WTC11 (cell line): ENCODE measurements around the gene CPT1A. TPM values are rescaled to one million over a fixed set of nuclear protein-coding genes. Genes with fewer than 3 reads are reported as not detected.

ENCODE experiments used
- ATAC-seq: fragments of 200-7000 bp; cut with Tn5 transposase; 2 replicates; pipeline ENCODE4 v1.10.0; 2021; ENCODE audit warnings: mild to moderate bottlenecking, moderate library complexity
- CTCF ChIA-PET: fragments of 300-600 bp; sonication (Branson Sonifier 250); formaldehyde crosslinking; loops from one replicate; lab custom pipeline; 2021; ENCODE audit warnings: antibody characterized with exemption; lab: Charles Lee
- POLR2A ChIA-PET: fragments of 350-600 bp; sonication (Branson Sonifier 250); formaldehyde crosslinking; loops from one replicate; lab custom pipeline; 2021; ENCODE audit warnings: antibody characterized with exemption; lab: Charles Lee
- DNase-seq: peaks from one replicate; pipeline ENCODE4 v3.0.0; 2021; ENCODE audit warnings: low spot score
- H3K27ac Mint-ChIP-seq: 2 replicates; pipeline ENCODE4 v1.8.0; 2021; ENCODE audit warnings: mixed read lengths
- H3K27me3 Mint-ChIP-seq: 2 replicates; pipeline ENCODE4 v1.8.0; 2021; ENCODE audit warnings: low read depth, mild to moderate bottlenecking, moderate library complexity, mixed read lengths
- H3K36me3 Mint-ChIP-seq: 2 replicates; pipeline ENCODE4 v1.8.0; 2021; ENCODE audit warnings: mixed read lengths
- H3K4me1 Mint-ChIP-seq: 2 replicates; pipeline ENCODE4 v1.8.0; 2022; ENCODE audit warnings: mixed read lengths
- H3K4me3 Mint-ChIP-seq: 2 replicates; pipeline ENCODE4 v1.8.0; 2021; ENCODE audit warnings: mild to moderate bottlenecking, moderate library complexity, mixed read lengths
- H3K9me3 Mint-ChIP-seq: 2 replicates; pipeline ENCODE4 v1.8.0; 2021; ENCODE audit warnings: mixed read lengths
- ARID4B ChIP-seq: sonication (generic); formaldehyde crosslinking; IDR thresholded peaks from 2 replicates; pipeline ENCODE4 v1.8.0; 2023; ENCODE audit warnings: missing genetic modification reagents, mild to moderate bottlenecking, borderline replicate concordance
- CREB1 ChIP-seq: sonication (generic); formaldehyde crosslinking; IDR thresholded peaks from 2 replicates; pipeline ENCODE4 v1.8.0; 2023; ENCODE audit warnings: mild to moderate bottlenecking, missing genetic modification reagents
- ELF4 ChIP-seq: sonication (generic); formaldehyde crosslinking; IDR thresholded peaks from 2 replicates; pipeline ENCODE4 v1.8.1; 2022; ENCODE audit warnings: low read depth, mild to moderate bottlenecking, moderate library complexity, missing genetic modification reagents
- ETV6 ChIP-seq: sonication (generic); formaldehyde crosslinking; IDR thresholded peaks from 2 replicates; pipeline ENCODE4 v1.8.1; 2022; ENCODE audit warnings: mild to moderate bottlenecking, missing genetic modification reagents
- IRF2 ChIP-seq: sonication (generic); formaldehyde crosslinking; IDR thresholded peaks from 2 replicates; pipeline ENCODE4 v1.8.0; 2022; ENCODE audit warnings: low read depth, missing genetic modification reagents, borderline replicate concordance
- NFE2L1 ChIP-seq: sonication (generic); formaldehyde crosslinking; IDR thresholded peaks from 2 replicates; pipeline ENCODE4 v1.8.1; 2023; ENCODE audit warnings: missing genetic modification reagents
- NFYB ChIP-seq: sonication (generic); formaldehyde crosslinking; conservative IDR thresholded peaks from 2 replicates; pipeline ENCODE4 v1.8.0; 2022; ENCODE audit warnings: low read depth, missing genetic modification reagents
- OVOL2 ChIP-seq: fragments of 250-450 bp; sonication (Bioruptor Pico); IDR thresholded peaks from 2 replicates; pipeline ENCODE4 v1.9.0; 2021; ENCODE audit warnings: mild to moderate bottlenecking, borderline replicate concordance
- PREB ChIP-seq: sonication (generic); formaldehyde crosslinking; IDR thresholded peaks from 2 replicates; pipeline ENCODE4 v1.8.1; 2022; ENCODE audit warnings: mild to moderate bottlenecking, missing genetic modification reagents, moderate library complexity, borderline replicate concordance
- STAT6 ChIP-seq: sonication (generic); formaldehyde crosslinking; conservative IDR thresholded peaks from 2 replicates; pipeline ENCODE4 v1.8.1; 2023; ENCODE audit warnings: mild to moderate bottlenecking, low read depth, missing genetic modification reagents, moderate library complexity
- ZNF232 ChIP-seq: sonication (generic); formaldehyde crosslinking; IDR thresholded peaks from 2 replicates; pipeline ENCODE4 v1.8.0; 2022; ENCODE audit warnings: mild to moderate bottlenecking, missing genetic modification reagents
- ZNF425 ChIP-seq: fragments of 250-450 bp; sonication (Bioruptor Pico); conservative IDR thresholded peaks from 2 replicates; pipeline ENCODE4 v1.9.0; 2021; ENCODE audit warnings: mild to moderate bottlenecking
- total RNA-seq: library from RNA; stranded (reverse); gene quantifications from 3 replicates; pipeline ENCODE4 v1.2.3, GENCODE V29; 2021
- TF ChIP-seq, protein P1 (sequence below): sonication (generic); formaldehyde crosslinking; IDR thresholded peaks from 2 replicates; pipeline ENCODE4 v1.8.0; 2023; ENCODE audit warnings: missing genetic modification reagents
- TF ChIP-seq, protein P2 (sequence below): fragments of 250-450 bp; sonication (Bioruptor Pico); IDR thresholded peaks from 2 replicates; pipeline ENCODE4 v1.9.0; 2021; ENCODE audit warnings: moderate library complexity, mild to moderate bottlenecking, inconsistent platforms, borderline replicate concordance
- TF ChIP-seq, protein P3 (sequence below): fragments of 200-600 bp; IDR thresholded peaks from 2 replicates; pipeline ENCODE4 v1.8.0; 2022; ENCODE audit warnings: antibody characterized with exemption

The CPT1A gene
- total RNA-seq, 1 experiment from 2014 or later, result 28.1 TPM

- no peaks in the 10 kb centered on the region for H3K27me3 Mint-ChIP-seq
- CTCF ChIA-PET, result interaction anchor here (3.4 kb wide), 1 partner anchor 13 kb away, joined by 17 read pairs; no protein-coding TSS in a partner anchor
- no peak overlapping the region for H3K4me3 Mint-ChIP-seq
- TF ChIP-seq CREB1 (CRISPR knock-in tag) (no peak), OVOL2 (CRISPR knock-in tag) (no peak), ZNF232 (CRISPR knock-in tag) (no peak), PREB (CRISPR knock-in tag) (no peak)
- peaks cover 9% of the 10 kb centered on the region for H3K4me1 Mint-ChIP-seq
- ATAC-seq (no peak), DNase-seq (no peak)
- POLR2A ChIA-PET, result interaction anchor here (0.6 kb wide), 1 partner anchor 39 kb away, joined by 4 read pairs; no protein-coding TSS in a partner anchor
- H3K27ac Mint-ChIP-seq, result no peak overlapping the region
- H3K9me3 Mint-ChIP-seq, result no peaks in the 10 kb centered on the region
- H3K36me3 Mint-ChIP-seq, result peaks cover 18% of the 10 kb centered on the region
These were observed 57.1 kb downstream of the CPT1A start for GRCh38 chr11:68784653-68785052.

- Mint-ChIP-seq H3K36me3 (peaks cover 22% of the 10 kb centered on the region), H3K4me3 (no peak overlapping the region), H3K27me3 (no peaks in the 10 kb centered on the region), H3K27ac (peak overlapping the region; percentile 45; the same call in 1 of the 2 replicates), H3K4me1 (peaks cover 9% of the 10 kb centered on the region), H3K9me3 (no peaks in the 10 kb centered on the region)
- TF ChIP-seq ARID4B (CRISPR knock-in tag), result no peak
- TF ChIP-seq STAT6, result no peak
- TF ChIP-seq ELF4 (CRISPR knock-in tag), result no peak
- no peak for TF ChIP-seq IRF2 (CRISPR knock-in tag)
- no peak for TF ChIP-seq NFE2L1 (CRISPR knock-in tag)
- TF ChIP-seq, protein P1, sequence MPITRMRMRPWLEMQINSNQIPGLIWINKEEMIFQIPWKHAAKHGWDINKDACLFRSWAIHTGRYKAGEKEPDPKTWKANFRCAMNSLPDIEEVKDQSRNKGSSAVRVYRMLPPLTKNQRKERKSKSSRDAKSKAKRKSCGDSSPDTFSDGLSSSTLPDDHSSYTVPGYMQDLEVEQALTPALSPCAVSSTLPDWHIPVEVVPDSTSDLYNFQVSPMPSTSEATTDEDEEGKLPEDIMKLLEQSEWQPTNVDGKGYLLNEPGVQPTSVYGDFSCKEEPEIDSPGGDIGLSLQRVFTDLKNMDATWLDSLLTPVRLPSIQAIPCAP (CRISPR knock-in tag), result no peak
- TF ChIP-seq, protein P2, sequence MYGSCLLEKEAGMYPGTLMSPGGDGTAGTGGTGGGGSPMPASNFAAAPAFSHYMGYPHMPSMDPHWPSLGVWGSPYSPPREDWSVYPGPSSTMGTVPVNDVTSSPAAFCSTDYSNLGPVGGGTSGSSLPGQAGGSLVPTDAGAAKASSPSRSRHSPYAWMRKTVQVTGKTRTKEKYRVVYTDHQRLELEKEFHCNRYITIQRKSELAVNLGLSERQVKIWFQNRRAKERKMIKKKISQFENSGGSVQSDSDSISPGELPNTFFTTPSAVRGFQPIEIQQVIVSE (CRISPR knock-in tag), result no peak
- no peak for TF ChIP-seq ETV6 (CRISPR knock-in tag)
- no peak for TF ChIP-seq ZNF425 (CRISPR knock-in tag)
- TF ChIP-seq, protein P3, sequence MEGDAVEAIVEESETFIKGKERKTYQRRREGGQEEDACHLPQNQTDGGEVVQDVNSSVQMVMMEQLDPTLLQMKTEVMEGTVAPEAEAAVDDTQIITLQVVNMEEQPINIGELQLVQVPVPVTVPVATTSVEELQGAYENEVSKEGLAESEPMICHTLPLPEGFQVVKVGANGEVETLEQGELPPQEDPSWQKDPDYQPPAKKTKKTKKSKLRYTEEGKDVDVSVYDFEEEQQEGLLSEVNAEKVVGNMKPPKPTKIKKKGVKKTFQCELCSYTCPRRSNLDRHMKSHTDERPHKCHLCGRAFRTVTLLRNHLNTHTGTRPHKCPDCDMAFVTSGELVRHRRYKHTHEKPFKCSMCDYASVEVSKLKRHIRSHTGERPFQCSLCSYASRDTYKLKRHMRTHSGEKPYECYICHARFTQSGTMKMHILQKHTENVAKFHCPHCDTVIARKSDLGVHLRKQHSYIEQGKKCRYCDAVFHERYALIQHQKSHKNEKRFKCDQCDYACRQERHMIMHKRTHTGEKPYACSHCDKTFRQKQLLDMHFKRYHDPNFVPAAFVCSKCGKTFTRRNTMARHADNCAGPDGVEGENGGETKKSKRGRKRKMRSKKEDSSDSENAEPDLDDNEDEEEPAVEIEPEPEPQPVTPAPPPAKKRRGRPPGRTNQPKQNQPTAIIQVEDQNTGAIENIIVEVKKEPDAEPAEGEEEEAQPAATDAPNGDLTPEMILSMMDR, result no peak
- no peak for TF ChIP-seq NFYB (CRISPR knock-in tag)
- ChIA-PET POLR2A (no interaction called here), CTCF (interaction anchor here (1.2 kb wide), 1 partner anchor 15 kb away, joined by 3 read pairs; no protein-coding TSS in a partner anchor)
- no peak for DNase-seq
- no peak for ATAC-seq
These were observed 58.4 kb downstream of the CPT1A start for GRCh38 chr11:68783216-68783821.
